ENCODE measurements around the gene HAVCR2. TPM values are rescaled to one million over a fixed set of nuclear protein-coding genes. Genes with fewer than 3 reads are reported as not detected.

HAVCR2 gene
- total and polyA plus RNA-seq, 2 experiments from 2014 or later: not detected

GRCh38 chr5:157137691-157138090, 28.8 kb upstream of the HAVCR2 start:
- H3K27me3 ChIP-seq (replicated peaks; ENCODE audit: insufficient read depth): no peaks in the 10 kb centered on the region
- H3K4me1 ChIP-seq (ENCODE audit: insufficient read depth): peaks cover 6% of the 10 kb centered on the region; the same call in 1 of the 2 replicates
- H3K9me3 ChIP-seq (ENCODE audit: low read depth): no peaks in the 10 kb centered on the region
- H2AFZ ChIP-seq: no peak overlapping the region
- no peaks in the 10 kb centered on the region for H4K20me1 ChIP-seq (ENCODE audit: insufficient read depth)
- TF ChIP-seq EZH2phosphoT487 (IDR thresholded peaks at IDR 0.05; ENCODE audit: insufficient read depth, low read depth) (no peak), EZH2 (IDR thresholded peaks at IDR 0.05; ENCODE audit: insufficient read depth, poor library complexity, severe bottlenecking) (no peak)
- H3K79me2 ChIP-seq (ENCODE audit: insufficient read depth): peaks cover 55% of the 10 kb centered on the region
- WGBS, 2 experiments (ENCODE audit: low coverage in 1 of 2, low lambda C conversion rate in 2 of 2, missing lambda C conversion rate in 2 of 2): 98% methylated on average over 6 of the region's 6 CpGs
- no peak overlapping the region for H3K9ac ChIP-seq
- in situ Hi-C loops (cut with MboI): no loop called here
- H3K27ac ChIP-seq: no peak overlapping the region
- no peaks in the 10 kb centered on the region for H3K9me2 ChIP-seq (ENCODE audit: insufficient read depth)
- H3K36me3 ChIP-seq (ENCODE audit: low read depth): peaks cover 11% of the 10 kb centered on the region; the same call in 1 of the 2 replicates
- peak; percentile 44 for DNase-seq
- H3F3A ChIP-seq (ENCODE audit: insufficient read depth): 0 out of 2 replicates have a peak, but pooled peaks cover 8% of the 10 kb centered on the region
- H3K4me3 ChIP-seq: no peak overlapping the region
- no peak overlapping the region for H3K4me2 ChIP-seq (ENCODE audit: unreplicated experiment)

- no peaks in the 10 kb centered on the region for H3K4me1 ChIP-seq (ENCODE audit: insufficient read depth)
- H3K36me3 ChIP-seq (ENCODE audit: low read depth): no peaks in the 10 kb centered on the region
- H3K79me2 ChIP-seq (ENCODE audit: insufficient read depth): 0 out of 2 replicates have a peak, but pooled peaks cover 2% of the 10 kb centered on the region
- no peaks in the 10 kb centered on the region for H3K9me3 ChIP-seq (ENCODE audit: low read depth)
- H3K9ac ChIP-seq: no peak overlapping the region
- DNase-seq: no peak
- no peaks in the 10 kb centered on the region for H3K27me3 ChIP-seq (replicated peaks; ENCODE audit: insufficient read depth)
- no peak overlapping the region for H3K4me3 ChIP-seq
- no peaks in the 10 kb centered on the region for H3F3A ChIP-seq (ENCODE audit: insufficient read depth)
- 14 to 15% methylated on average over 1 of the region's 1 CpG for WGBS, 2 experiments (ENCODE audit: low coverage in 1 of 2, low lambda C conversion rate in 2 of 2, missing lambda C conversion rate in 2 of 2)
- no peak overlapping the region for H3K27ac ChIP-seq
- no peak overlapping the region for H2AFZ ChIP-seq
- no peak for TF ChIP-seq EZH2 (IDR thresholded peaks at IDR 0.05; ENCODE audit: insufficient read depth, poor library complexity, severe bottlenecking)
- TF ChIP-seq EZH2phosphoT487 (IDR thresholded peaks at IDR 0.05; ENCODE audit: insufficient read depth, low read depth): no peak
- no peaks in the 10 kb centered on the region for H3K9me2 ChIP-seq (ENCODE audit: insufficient read depth)
- H3K4me2 ChIP-seq (ENCODE audit: unreplicated experiment): no peak overlapping the region
- in situ Hi-C loops (cut with MboI): no loop called here
- no peaks in the 10 kb centered on the region for H4K20me1 ChIP-seq (ENCODE audit: insufficient read depth)
Observed at GRCh38 chr5:157132281-157132612, 23.4 kb upstream of the HAVCR2 start.

GRCh38 chr5:157130925-157131324, 22.1 kb upstream of the HAVCR2 start:
- Histone ChIP-seq H3K9me3 (ENCODE audit: low read depth) (no peaks in the 10 kb centered on the region), H3K36me3 (ENCODE audit: low read depth) (no peaks in the 10 kb centered on the region), H3F3A (ENCODE audit: insufficient read depth) (no peaks in the 10 kb centered on the region), H3K27ac (no peak overlapping the region), H3K4me3 (no peak overlapping the region), H3K79me2 (ENCODE audit: insufficient read depth) (no peaks in the 10 kb centered on the region), H3K4me1 (ENCODE audit: insufficient read depth) (no peaks in the 10 kb centered on the region), H3K4me2 (ENCODE audit: unreplicated experiment) (no peak overlapping the region), H3K27me3 (replicated peaks; ENCODE audit: insufficient read depth) (no peaks in the 10 kb centered on the region), H2AFZ (no peak overlapping the region), H3K9ac (no peak overlapping the region), H3K9me2 (ENCODE audit: insufficient read depth) (no peaks in the 10 kb centered on the region), H4K20me1 (ENCODE audit: insufficient read depth) (no peaks in the 10 kb centered on the region)
- no peak for DNase-seq
- WGBS, 2 experiments (ENCODE audit: low coverage in 1 of 2, low lambda C conversion rate in 2 of 2, missing lambda C conversion rate in 2 of 2): 77 to 80% methylated on average over 7 of the region's 7 CpGs
- in situ Hi-C loops (cut with MboI): no loop called here
- TF ChIP-seq EZH2phosphoT487 (IDR thresholded peaks at IDR 0.05; ENCODE audit: insufficient read depth, low read depth): no peak
- TF ChIP-seq EZH2 (IDR thresholded peaks at IDR 0.05; ENCODE audit: insufficient read depth, poor library complexity, severe bottlenecking): no peak

- Histone ChIP-seq H3K9me3 (ENCODE audit: low read depth) (no peaks in the 10 kb centered on the region), H3K36me3 (ENCODE audit: low read depth) (no peaks in the 10 kb centered on the region), H3K4me3 (no peak overlapping the region), H3K79me2 (ENCODE audit: insufficient read depth) (no peaks in the 10 kb centered on the region), H2AFZ (no peak overlapping the region), H3K27ac (no peak overlapping the region), H3K4me2 (ENCODE audit: unreplicated experiment) (no peak overlapping the region), H3K4me1 (ENCODE audit: insufficient read depth) (no peaks in the 10 kb centered on the region), H3K9ac (no peak overlapping the region), H4K20me1 (ENCODE audit: insufficient read depth) (no peaks in the 10 kb centered on the region), H3K9me2 (ENCODE audit: insufficient read depth) (no peaks in the 10 kb centered on the region), H3K27me3 (replicated peaks; ENCODE audit: insufficient read depth) (no peaks in the 10 kb centered on the region), H3F3A (ENCODE audit: insufficient read depth) (no peaks in the 10 kb centered on the region)
- no peak for TF ChIP-seq EZH2 (IDR thresholded peaks at IDR 0.05; ENCODE audit: insufficient read depth, poor library complexity, severe bottlenecking)
- TF ChIP-seq EZH2phosphoT487 (IDR thresholded peaks at IDR 0.05; ENCODE audit: insufficient read depth, low read depth): no peak
- DNase-seq: no peak
- in situ Hi-C loops (cut with MboI): no loop called here
Observed at GRCh38 chr5:157121709-157122108, 12.9 kb upstream of the HAVCR2 start.

- H3K9ac ChIP-seq: no peak overlapping the region
- no peaks in the 10 kb centered on the region for H3K9me2 ChIP-seq (ENCODE audit: insufficient read depth)
- no peaks in the 10 kb centered on the region for H3K9me3 ChIP-seq (ENCODE audit: low read depth)
- no peaks in the 10 kb centered on the region for H4K20me1 ChIP-seq (ENCODE audit: insufficient read depth)
- in situ Hi-C loops (cut with MboI): no loop called here
- no peaks in the 10 kb centered on the region for H3K36me3 ChIP-seq (ENCODE audit: low read depth)
- no peak for DNase-seq
- H3K27me3 ChIP-seq (replicated peaks; ENCODE audit: insufficient read depth): no peaks in the 10 kb centered on the region
- no peak overlapping the region for H3K27ac ChIP-seq
- H3F3A ChIP-seq (ENCODE audit: insufficient read depth): no peaks in the 10 kb centered on the region
- H3K4me3 ChIP-seq: no peak overlapping the region
- TF ChIP-seq EZH2 (IDR thresholded peaks at IDR 0.05; ENCODE audit: insufficient read depth, poor library complexity, severe bottlenecking): no peak
- TF ChIP-seq EZH2phosphoT487 (IDR thresholded peaks at IDR 0.05; ENCODE audit: insufficient read depth, low read depth): no peak
- H3K4me2 ChIP-seq (ENCODE audit: unreplicated experiment): no peak overlapping the region
- 30 to 38% methylated on average over 1 of the region's 1 CpG for WGBS, 2 experiments (ENCODE audit: low coverage in 1 of 2, low lambda C conversion rate in 2 of 2, missing lambda C conversion rate in 2 of 2)
- H2AFZ ChIP-seq: no peak overlapping the region
- H3K79me2 ChIP-seq (ENCODE audit: insufficient read depth): no peaks in the 10 kb centered on the region
- H3K4me1 ChIP-seq (ENCODE audit: insufficient read depth): no peaks in the 10 kb centered on the region
Observed at GRCh38 chr5:157120102-157120501, 11.3 kb upstream of the HAVCR2 start.

Data from GM23248 (cell line).